ENCODE data around the gene PWP1.
A peak's percentile ranks its signal among the peaks of the same experiment; 100 is the strongest.

PWP1 gene

GRCh38 chr12:107685360-107686248, at the start of gene PWP1:
Gene PWP1 (plus strand): TSS chr12:107685799. CDS start chr12:107685900, 101 bp downstream.
- peak; percentile 85 to 92 (median 90) for DNase-seq (ENCODE audit: low read depth in 2 of 3, low spot score in 2 of 3)

- no peak for DNase-seq (ENCODE audit: low read depth in 2 of 3, low spot score in 2 of 3)
Measured at GRCh38 chr12:107641154-107641553, 44.4 kb upstream of the PWP1 start.

- DNase-seq (ENCODE audit: low read depth in 2 of 3, low spot score in 2 of 3): no peak
Measured at GRCh38 chr12:107642240-107642639, 43.4 kb upstream of the PWP1 start.

- no peak for DNase-seq (ENCODE audit: low read depth in 2 of 3, low spot score in 2 of 3)
Measured at GRCh38 chr12:107645630-107646333, 39.8 kb upstream of the PWP1 start.

- DNase-seq (ENCODE audit: low read depth in 2 of 3, low spot score in 2 of 3): no peak
Measured at GRCh38 chr12:107646436-107646835, 39.2 kb upstream of the PWP1 start.

GRCh38 chr12:107649661-107650061, 35.9 kb upstream of the PWP1 start:
- DNase-seq (ENCODE audit: low read depth in 2 of 3, low spot score in 2 of 3): no peak

GRCh38 chr12:107650977-107651376, 34.6 kb upstream of the PWP1 start:
- no peak for DNase-seq (ENCODE audit: low read depth in 2 of 3, low spot score in 2 of 3)

GRCh38 chr12:107651571-107652449, 33.8 kb upstream of the PWP1 start:
- DNase-seq (ENCODE audit: low read depth in 2 of 3, low spot score in 2 of 3): no peak

GRCh38 chr12:107653519-107653918, 32.1 kb upstream of the PWP1 start:
- DNase-seq (ENCODE audit: low read depth in 2 of 3, low spot score in 2 of 3): no peak

- DNase-seq (ENCODE audit: low read depth in 2 of 3, low spot score in 2 of 3): no peak
Measured at GRCh38 chr12:107654873-107655272, 30.7 kb upstream of the PWP1 start.

- DNase-seq (ENCODE audit: low read depth in 2 of 3, low spot score in 2 of 3): no peak
Measured at GRCh38 chr12:107655281-107656065, 30.1 kb upstream of the PWP1 start.

GRCh38 chr12:107656302-107656701, 29.3 kb upstream of the PWP1 start:
- no peak for DNase-seq (ENCODE audit: low read depth in 2 of 3, low spot score in 2 of 3)

- DNase-seq (ENCODE audit: low read depth in 2 of 3, low spot score in 2 of 3): no peak
Measured at GRCh38 chr12:107657133-107657532, 28.5 kb upstream of the PWP1 start.

- no peak for DNase-seq (ENCODE audit: low read depth in 2 of 3, low spot score in 2 of 3)
Measured at GRCh38 chr12:107657621-107658020, 28.0 kb upstream of the PWP1 start.

- no peak for DNase-seq (ENCODE audit: low read depth in 2 of 3, low spot score in 2 of 3)
Measured at GRCh38 chr12:107660235-107660634, 25.4 kb upstream of the PWP1 start.

GRCh38 chr12:107660861-107661415, 24.7 kb upstream of the PWP1 start:
- no peak for DNase-seq (ENCODE audit: low read depth in 2 of 3, low spot score in 2 of 3)

GRCh38 chr12:107661830-107662229, 23.8 kb upstream of the PWP1 start:
- DNase-seq (ENCODE audit: low read depth in 2 of 3, low spot score in 2 of 3): no peak

- DNase-seq (ENCODE audit: low read depth in 2 of 3, low spot score in 2 of 3): no peak
Measured at GRCh38 chr12:107662484-107662883, 23.1 kb upstream of the PWP1 start.

- DNase-seq (ENCODE audit: low read depth in 2 of 3, low spot score in 2 of 3): no peak
Measured at GRCh38 chr12:107663277-107663676, 22.3 kb upstream of the PWP1 start.

GRCh38 chr12:107666009-107666408, 19.6 kb upstream of the PWP1 start:
- no peak for DNase-seq (ENCODE audit: low read depth in 2 of 3, low spot score in 2 of 3)
